HepG2 (cell line): ENCODE measurements around the gene PDIA6. TPM values are rescaled to one million over a fixed set of nuclear protein-coding genes. Genes with fewer than 3 reads are reported as not detected.

Experiments used
- ATAC-seq: fragments of 200-7000 bp; cut with Tn5 transposase; 3 replicates; pipeline ENCODE4 v1.9.1; 2020; ENCODE audit warnings: mild to moderate bottlenecking, moderate library complexity
- BruUV-seq: library from RNA; stranded (reverse); fragments of 400-500 nt; replicated peaks from 2 replicates; lab custom pipeline; 2021; lab: Mats Ljungman, UMichigan
- CTCF ChIA-PET: fragments of 300-600 bp; formaldehyde crosslinking; extraction: SDS; loops from one replicate; lab custom pipeline; 2021; ENCODE audit warnings: low total read pairs, inconsistent platforms, low intra/inter-chr PET ratio; lab: Yijun Ruan, JAX
- POLR2A ChIA-PET: fragments of 350-600 bp; sonication (Branson Sonifier 250); formaldehyde crosslinking; loops from one replicate; lab custom pipeline; 2020; ENCODE audit warnings: antibody characterized with exemption, inconsistent platforms; lab: Yijun Ruan, JAX
- DNase-seq: peaks from one replicate; pipeline ENCODE4 v3.0.0-alpha.2; 2015; ENCODE audit warnings: low spot score
- FAIRE-seq: peaks from 3 replicates; lab custom pipeline; 2011; peaks lifted over from hg19 to GRCh38; lab: Jason Lieb, UNC
- H2AFZ ChIP-seq: one replicate; pipeline ENCODE4 v1.6.1; 2011; ENCODE audit warnings: low read length, inconsistent platforms
- H3K27ac ChIP-seq: fragments of 300-600 bp; 3 replicates; pipeline ENCODE4 v1.8.0; 2011; ENCODE audit warnings: mixed run types, mild to moderate bottlenecking, mixed read lengths, low read length, inconsistent platforms; ENCODE audit not compliant: insufficient read depth; ENCODE audit errors: extremely low read length
- H3K27me3 ChIP-seq, 2 experiments: fragments of 200-600 bp in 1 of 2; 2 replicates in 1 of 2; 3 replicates in 1 of 2; pipeline versions ENCODE4 v1.6.0 to v1.8.0; 2011; ENCODE audit warnings: low read length in 2 of 2, mild to moderate bottlenecking in 2 of 2, moderate library complexity in 2 of 2, inconsistent platforms in 1 of 2; ENCODE audit not compliant: insufficient read depth in 2 of 2, control insufficient read depth in 1 of 2
- H3K36me3 ChIP-seq, 2 experiments: fragments of 200-600 bp in 1 of 2; replicated peaks in 1 of 2; 2 replicates in 1 of 2; 3 replicates in 1 of 2; pipeline versions ENCODE4 v1.5.1 to v1.8.0; 2011; ENCODE audit warnings: low read length in 2 of 2, inconsistent platforms in 1 of 2; ENCODE audit not compliant: insufficient read depth in 2 of 2, control insufficient read depth in 1 of 2
- H3K4me1 ChIP-seq: 2 replicates; pipeline ENCODE4 v1.5.1; 2012; ENCODE audit warnings: low read length, inconsistent platforms; ENCODE audit not compliant: insufficient read depth
- H3K4me2 ChIP-seq: 2 replicates; pipeline ENCODE4 v1.6.0; 2011; ENCODE audit warnings: low read depth, low read length, inconsistent platforms
- H3K4me3 ChIP-seq, 3 experiments: fragments of 200-600 bp in 1 of 3; sonication (generic), shearing (Covaris generic) in 1 of 3; replicated peaks in 1 of 3; 2 replicates each; pipeline ENCODE4 v1.5.1; 2011 to 2016; ENCODE audit warnings: low read length in 3 of 3, inconsistent platforms in 2 of 3, low read depth in 2 of 3, mild to moderate bottlenecking in 2 of 3, control low read depth in 1 of 3, mixed read lengths in 1 of 3; ENCODE audit not compliant: insufficient read depth in 1 of 3
- H3K79me2 ChIP-seq: one replicate; pipeline ENCODE4 v1.6.1; 2011; ENCODE audit warnings: low read length, inconsistent platforms; ENCODE audit not compliant: insufficient read depth
- H3K9ac ChIP-seq: 2 replicates; pipeline ENCODE4 v1.6.0; 2011; ENCODE audit warnings: mild to moderate bottlenecking, low read depth, low read length, inconsistent platforms; ENCODE audit not compliant: insufficient read depth
- H3K9me3 ChIP-seq: 2 replicates; pipeline ENCODE4 v1.5.1; 2012; ENCODE audit warnings: mild to moderate bottlenecking, low read length
- H4K20me1 ChIP-seq: 2 replicates; pipeline ENCODE4 v1.6.0; 2011; ENCODE audit warnings: inconsistent platforms, mild to moderate bottlenecking, low read length, moderate library complexity; ENCODE audit not compliant: insufficient read depth
- EZH2 ChIP-seq: conservative IDR thresholded peaks from 2 replicates; pipeline ENCODE4 v1.6.1; 2012; ENCODE audit warnings: mild to moderate bottlenecking, low read depth, low read length, moderate library complexity
- GZF1 ChIP-seq: sonication (generic); formaldehyde crosslinking; IDR thresholded peaks from 2 replicates; pipeline ENCODE4 v1.5.1; 2020; ENCODE audit warnings: mild to moderate bottlenecking, missing genetic modification reagents
- MLLT10 ChIP-seq: sonication (generic); formaldehyde crosslinking; IDR thresholded peaks from 2 replicates; pipeline ENCODE4 v1.4.0; 2020; ENCODE audit warnings: missing genetic modification reagents
- NFKBIZ ChIP-seq: IDR thresholded peaks from 2 replicates; pipeline ENCODE4 v1.6.1; 2018; ENCODE audit warnings: missing genetic modification reagents, missing compliant biosample characterization
- POGK ChIP-seq: sonication (generic); formaldehyde crosslinking; conservative IDR thresholded peaks from 2 replicates; pipeline ENCODE4 v1.8.0; 2022; ENCODE audit warnings: mild to moderate bottlenecking, moderate library complexity, missing genetic modification reagents
- TFDP2 ChIP-seq: sonication (generic); formaldehyde crosslinking; IDR thresholded peaks from 2 replicates; pipeline ENCODE4 v1.4.0; 2020; ENCODE audit warnings: missing genetic modification reagents
- ZNF232 ChIP-seq: sonication (generic); formaldehyde crosslinking; IDR thresholded peaks from 2 replicates; pipeline ENCODE4 v1.4.0; 2020; ENCODE audit warnings: missing genetic modification reagents, borderline replicate concordance
- ZNF792 ChIP-seq: IDR thresholded peaks from 2 replicates; pipeline ENCODE4 v1.6.1; 2016
- WGBS: methylation state at CpG from one replicate; pipeline ENCODE4 v1.1.6; 2017; ENCODE audit warnings: low lambda C conversion rate; 5-methylcytosine and 5-hydroxymethylcytosine counted together
- in situ Hi-C: cut with HindIII; loops from 2 replicates; pipeline ENCODE4 v1.10.0; 2017; ENCODE audit warnings: low pct_unique_long_range_greater_than_20kb; ENCODE audit not compliant: extremely low pct_ligation_motif_present
- intact Hi-C: fragments of 100-400 bp; cut with micrococcal nuclease; formaldehyde crosslinking; loops from one replicate; pipeline ENCODE4 v1.10.0; 2022; ENCODE audit not compliant: unreplicated experiment
- polyA plus RNA-seq, 8 experiments: library from polyadenylated mRNA; depleted of rRNA in 3 of 8; stranded (reverse) in 7 of 8; unstranded in 1 of 8; fragments of >200 nt; fragmentation: Illumina TruSeq in 4 of 8; extraction: Trizol in 4 of 8; gene quantifications; 2 replicates each; pipeline versions ENCODE4 v1.2.1 to v1.2.3, GENCODE V29; 2011 to 2016; ENCODE audit warnings: low read depth in 4 of 8, missing spikeins in 1 of 8, mixed read lengths in 1 of 8; ENCODE audit not compliant: insufficient read depth in 1 of 8
- total RNA-seq, 5 experiments: library from RNA; depleted of rRNA; stranded (reverse); fragments of >200 nt; fragmentation: Illumina TruSeq; extraction: Trizol; gene quantifications; 2 replicates each; pipeline ENCODE4 v1.2.3, GENCODE V29; 2016; ENCODE audit warnings: low read depth in 1 of 5
- TF ChIP-seq, protein P1 (sequence below): sonication (generic); formaldehyde crosslinking; IDR thresholded peaks from 2 replicates; pipeline ENCODE4 v1.4.0; 2020; ENCODE audit warnings: missing genetic modification reagents

PDIA6 gene
- total and polyA plus RNA-seq, 2 of the 13 experiments (the other 11 are each of a cell fraction or from before 2014, with no cell fraction given): 586 to 642 TPM

- in situ Hi-C loops: no loop called here
- intact Hi-C loops: no loop called here
Measured at GRCh38 chr2:10830203-10830602, 17.6 kb upstream of the PDIA6 start.

More at GRCh38 chr2:10830203-10830602, 17.6 kb upstream of the PDIA6 start:
- H3K79me2 ChIP-seq: no peaks in the 10 kb centered on the region
- no peak overlapping the region for H3K4me2 ChIP-seq
- no peaks in the 10 kb centered on the region for H3K9me3 ChIP-seq
- H3K36me3 ChIP-seq: no peaks in the 10 kb centered on the region
- no peaks in the 10 kb centered on the region for H3K4me1 ChIP-seq
- TF ChIP-seq POGK (CRISPR knock-in tag) (no peak), EZH2 (peak; percentile 62), ZNF232 (CRISPR knock-in tag) (no peak), TFDP2 (CRISPR knock-in tag) (no peak), MLLT10 (CRISPR knock-in tag) (no peak), ZNF792 (CRISPR knock-in tag) (no peak), GZF1 (CRISPR knock-in tag) (no peak), NFKBIZ (CRISPR knock-in tag) (no peak)
- TF ChIP-seq, protein P1, sequence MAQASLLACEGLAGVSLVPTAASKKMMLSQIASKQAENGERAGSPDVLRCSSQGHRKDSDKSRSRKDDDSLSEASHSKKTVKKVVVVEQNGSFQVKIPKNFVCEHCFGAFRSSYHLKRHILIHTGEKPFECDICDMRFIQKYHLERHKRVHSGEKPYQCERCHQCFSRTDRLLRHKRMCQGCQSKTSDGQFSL (CRISPR knock-in tag): no peak
- H2AFZ ChIP-seq: no peak overlapping the region
- no peak overlapping the region for H3K27ac ChIP-seq
- ATAC-seq (no peak), DNase-seq (no peak), FAIRE-seq (no peak)
- POLR2A ChIA-PET: no interaction called here
- BruUV-seq: no TSS peak
- peaks cover 19 to 85% of the 10 kb centered on the region in 2 experiments for H3K27me3 ChIP-seq
- CTCF ChIA-PET: no interaction called here
- H4K20me1 ChIP-seq: no peaks in the 10 kb centered on the region
- WGBS: 21% methylated on average over 8 of the region's 8 CpGs
- H3K4me3 ChIP-seq: no peak overlapping the region
- H3K9ac ChIP-seq: no peak overlapping the region
